ENCODE results near the gene UGT1A9. TPM values are rescaled to one million over a fixed set of nuclear protein-coding genes. Genes with fewer than 3 reads are reported as not detected.

Gene UGT1A9
- total and polyA plus RNA-seq, 12 donors: not detected

DNA sequence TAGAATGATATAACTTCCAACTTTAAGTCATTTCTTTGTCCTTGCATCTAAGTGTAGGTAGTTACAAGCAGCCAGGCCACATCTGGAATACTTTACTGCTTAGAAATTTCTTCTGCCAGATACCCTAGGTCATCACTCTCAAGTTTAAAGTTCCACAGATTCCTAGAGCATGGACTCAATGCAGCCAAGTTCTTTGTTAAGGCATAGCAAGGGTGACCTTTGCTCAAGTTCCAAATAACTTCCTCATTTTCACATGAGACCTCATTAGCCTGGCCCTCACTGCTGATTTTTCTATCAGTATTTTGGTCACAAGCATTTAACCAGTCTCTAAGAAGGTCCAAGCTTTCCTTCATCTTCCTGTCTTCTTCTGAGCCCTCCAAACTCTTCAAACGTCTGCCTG lies 7.8 kb upstream of the UGT1A9 start:
- WGBS, 2 donors: 17 to 33% methylated on average over 1 of the region's 1 CpG
- intact Hi-C loops (cut with DNase I): no loop called here
- no peaks in the 10 kb centered on the region for H3K4me1 ChIP-seq

DNA sequence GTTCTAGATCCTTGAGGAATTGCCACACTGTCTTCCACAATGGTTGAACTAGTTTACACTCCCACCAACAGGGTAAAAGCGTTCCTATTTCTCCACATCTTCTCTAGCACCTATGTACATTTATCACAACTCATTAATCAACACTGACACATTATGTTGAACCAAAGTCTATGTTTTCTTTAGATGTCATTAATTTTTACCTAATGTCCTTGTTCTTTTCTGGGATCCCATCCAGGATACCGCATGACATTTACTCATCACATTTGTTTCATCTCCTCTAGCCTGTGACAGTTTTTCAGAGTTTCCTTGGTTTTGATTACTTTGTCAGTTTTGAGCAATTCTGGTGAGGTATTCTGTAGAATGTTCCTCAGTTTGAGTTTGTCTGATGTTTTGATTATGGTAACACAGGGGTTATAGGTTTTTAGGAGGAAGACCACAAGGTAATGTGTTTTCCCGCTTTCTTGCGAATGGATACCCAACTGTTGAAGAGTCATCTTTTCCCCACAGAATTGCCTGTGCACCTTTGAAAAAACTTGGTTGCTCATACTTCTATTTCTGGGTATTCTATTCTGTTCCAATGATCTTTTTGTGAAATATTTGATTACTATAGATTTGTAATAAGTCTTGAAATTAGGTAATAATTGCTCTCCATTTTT lies 3.0 kb upstream of the UGT1A9 start:
- WGBS, 2 donors: 92 to 95% methylated on average over 4 of the region's 4 CpGs
- H3K4me3 ChIP-seq: no peak overlapping the region
- intact Hi-C loops (cut with DNase I): no loop called here

More for the DNA sequence above, 7.8 kb upstream of the UGT1A9 start:
- TF ChIP-seq, protein P1, sequence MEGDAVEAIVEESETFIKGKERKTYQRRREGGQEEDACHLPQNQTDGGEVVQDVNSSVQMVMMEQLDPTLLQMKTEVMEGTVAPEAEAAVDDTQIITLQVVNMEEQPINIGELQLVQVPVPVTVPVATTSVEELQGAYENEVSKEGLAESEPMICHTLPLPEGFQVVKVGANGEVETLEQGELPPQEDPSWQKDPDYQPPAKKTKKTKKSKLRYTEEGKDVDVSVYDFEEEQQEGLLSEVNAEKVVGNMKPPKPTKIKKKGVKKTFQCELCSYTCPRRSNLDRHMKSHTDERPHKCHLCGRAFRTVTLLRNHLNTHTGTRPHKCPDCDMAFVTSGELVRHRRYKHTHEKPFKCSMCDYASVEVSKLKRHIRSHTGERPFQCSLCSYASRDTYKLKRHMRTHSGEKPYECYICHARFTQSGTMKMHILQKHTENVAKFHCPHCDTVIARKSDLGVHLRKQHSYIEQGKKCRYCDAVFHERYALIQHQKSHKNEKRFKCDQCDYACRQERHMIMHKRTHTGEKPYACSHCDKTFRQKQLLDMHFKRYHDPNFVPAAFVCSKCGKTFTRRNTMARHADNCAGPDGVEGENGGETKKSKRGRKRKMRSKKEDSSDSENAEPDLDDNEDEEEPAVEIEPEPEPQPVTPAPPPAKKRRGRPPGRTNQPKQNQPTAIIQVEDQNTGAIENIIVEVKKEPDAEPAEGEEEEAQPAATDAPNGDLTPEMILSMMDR (IDR thresholded peaks at IDR 0.05): no peak
- H3K9me3 ChIP-seq: peaks cover 0 to 10% (median 0%) of the 10 kb centered on the region in 11 donors
- no peaks in the 10 kb centered on the region for H3K36me3 ChIP-seq
- no peak overlapping the region for H3K4me3 ChIP-seq
- ATAC-seq (no peak), DNase-seq (no peak)
- peaks cover 0 to 11% (median 0%) of the 10 kb centered on the region in 7 donors for H3K27me3 ChIP-seq
- no peak overlapping the region for H3K27ac ChIP-seq

DNA sequence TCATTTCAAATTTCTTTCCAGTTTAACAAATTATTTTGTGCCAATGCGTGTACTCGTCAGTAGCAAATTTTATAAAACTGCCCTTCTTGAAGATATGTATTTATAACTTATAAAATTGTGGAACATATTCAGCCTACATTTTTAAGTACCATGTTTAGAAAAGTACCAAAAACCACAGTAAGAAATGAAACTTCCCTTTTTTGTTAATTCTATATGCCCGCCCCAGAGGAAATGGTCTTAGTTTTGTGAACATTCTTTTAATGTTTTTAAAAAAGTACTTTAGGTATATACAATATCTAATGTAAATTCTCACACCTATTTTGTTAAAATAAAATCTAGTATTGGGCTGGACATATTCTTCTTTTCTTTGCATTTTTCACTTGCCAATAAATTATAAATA lies 1.2 kb downstream of the UGT1A9 start:
- no peaks in the 10 kb centered on the region for H3K36me3 ChIP-seq
- no peak for DNase-seq
- no peak for ATAC-seq
- H3K4me1 ChIP-seq: no peaks in the 10 kb centered on the region
- no peaks in the 10 kb centered on the region for H3K9me3 ChIP-seq
- peaks cover 0 to 22% (median 0%) of the 10 kb centered on the region in 7 donors for H3K27me3 ChIP-seq
- TF ChIP-seq, protein P1 (IDR thresholded peaks at IDR 0.05): no peak
- H3K4me3 ChIP-seq: no peak overlapping the region
- no peak overlapping the region for H3K27ac ChIP-seq
- intact Hi-C loops (cut with DNase I): no loop called here
- 69 to 92% methylated on average over 3 of the region's 3 CpGs for WGBS, 2 donors

More for the DNA sequence above, 3.0 kb upstream of the UGT1A9 start:
- H3K27me3 ChIP-seq: peaks cover 0 to 10% (median 0%) of the 10 kb centered on the region in 7 donors
- peaks cover 0 to 10% (median 0%) of the 10 kb centered on the region in 11 donors for H3K9me3 ChIP-seq
- H3K4me1 ChIP-seq: no peaks in the 10 kb centered on the region
- H3K27ac ChIP-seq: no peak overlapping the region
- no peak for ATAC-seq
- TF ChIP-seq, protein P1 (IDR thresholded peaks at IDR 0.05): no peak
- DNase-seq: no peak
- H3K36me3 ChIP-seq: no peaks in the 10 kb centered on the region

DNA sequence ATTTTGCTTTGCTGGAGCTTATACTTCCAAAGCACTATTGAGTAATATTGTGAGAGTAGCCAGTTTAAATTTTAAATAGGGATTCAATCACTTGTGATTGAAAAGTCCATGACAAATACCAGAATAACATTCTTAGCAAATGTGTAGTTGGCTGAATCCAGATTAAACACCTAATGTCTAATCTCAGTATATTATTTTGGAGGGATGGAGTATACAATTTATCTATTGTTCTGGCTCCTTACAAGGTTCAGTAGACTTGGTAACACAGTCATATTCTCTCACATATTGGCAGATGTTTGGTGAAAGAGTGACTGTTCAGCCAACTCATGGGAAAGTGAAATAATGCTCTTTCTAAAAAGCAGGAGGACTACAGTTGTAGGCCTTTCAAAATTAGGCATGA lies 2.2 kb downstream of the UGT1A9 start:
- Histone ChIP-seq H3K36me3 (no peaks in the 10 kb centered on the region), H3K4me3 (no peak overlapping the region), H3K4me1 (no peaks in the 10 kb centered on the region), H3K27me3 (peaks cover 0 to 22% (median 0%) of the 10 kb centered on the region in 7 donors), H3K27ac (no peak overlapping the region), H3K9me3 (no peaks in the 10 kb centered on the region)
- DNase-seq: no peak
- intact Hi-C loops (cut with DNase I): no loop called here
- no peak for ATAC-seq
- TF ChIP-seq, protein P1 (IDR thresholded peaks at IDR 0.05): no peak

All from heart right ventricle (tissue), 16 donors.